GM23338 (cell line): ENCODE data around the gene TBRG4. TPM values are rescaled to one million over a fixed set of nuclear protein-coding genes. Genes with fewer than 3 reads are reported as not detected.

Source experiments
- ATAC-seq: fragments of 200-7000 bp; cut with Tn5 transposase; 3 replicates; pipeline ENCODE4 v1.9.1; 2020
- DNase-seq: peaks from one replicate; pipeline ENCODE4 v3.0.0-alpha.2; 2015; ENCODE audit warnings: low spot score
- H2AFZ ChIP-seq: fragments of 200-600 bp; sonication (generic); 2 replicates; pipeline ENCODE4 v1.8.0; 2016; ENCODE audit warnings: antibody characterized with exemption, mild to moderate bottlenecking, moderate library complexity
- H3F3A ChIP-seq: fragments of 200-600 bp; sonication (generic); replicated peaks from 2 replicates; pipeline ENCODE4 v1.8.0; 2017; ENCODE audit warnings: antibody characterized with exemption, mixed run types, low read depth
- H3K27ac ChIP-seq: fragments of 200-600 bp; sonication (generic); 2 replicates; pipeline ENCODE4 v1.6.1; 2016; ENCODE audit warnings: low read depth
- H3K27me3 ChIP-seq: fragments of 200-600 bp; sonication (generic); 2 replicates; pipeline ENCODE4 v1.8.0; 2016; ENCODE audit warnings: mild to moderate bottlenecking, mixed run types, moderate library complexity; ENCODE audit not compliant: insufficient read depth
- H3K36me3 ChIP-seq: fragments of 200-600 bp; sonication (generic); 2 replicates; pipeline ENCODE4 v1.8.0; 2016; ENCODE audit warnings: mild to moderate bottlenecking; ENCODE audit not compliant: insufficient read depth
- H3K4me1 ChIP-seq: fragments of 200-600 bp; sonication (generic); 2 replicates; pipeline ENCODE4 v1.8.0; 2016; ENCODE audit warnings: mild to moderate bottlenecking, moderate library complexity; ENCODE audit not compliant: insufficient read depth
- H3K4me2 ChIP-seq: fragments of 200-600 bp; sonication (generic); 2 replicates; pipeline ENCODE4 v1.7.1; 2017; ENCODE audit warnings: mixed run types
- H3K4me3 ChIP-seq: fragments of 200-600 bp; sonication (generic); 2 replicates; pipeline ENCODE4 v1.6.1; 2016; ENCODE audit warnings: mixed run types
- H3K79me2 ChIP-seq: fragments of 200-600 bp; sonication (generic); replicated peaks from 2 replicates; pipeline ENCODE4 v1.8.0; 2017; ENCODE audit warnings: mild to moderate bottlenecking; ENCODE audit not compliant: insufficient read depth
- H3K9me2 ChIP-seq: fragments of 200-600 bp; sonication (generic); 2 replicates; pipeline ENCODE4 v1.8.0; 2017; ENCODE audit not compliant: insufficient read depth
- H4K20me1 ChIP-seq: fragments of 200-600 bp; sonication (generic); replicated peaks from 2 replicates; pipeline ENCODE4 v1.8.0; 2017; ENCODE audit warnings: mild to moderate bottlenecking; ENCODE audit not compliant: insufficient read depth
- H3K27ac Mint-ChIP-seq: 2 replicates; pipeline ENCODE4 v1.8.0; 2020; ENCODE audit warnings: inconsistent platforms, mild to moderate bottlenecking, moderate library complexity, mixed read lengths
- H3K27me3 Mint-ChIP-seq: 3 replicates; pipeline ENCODE4 v1.8.0; 2022; ENCODE audit warnings: low read depth, mild to moderate bottlenecking, moderate library complexity, mixed read lengths, inconsistent platforms; ENCODE audit not compliant: insufficient read depth, poor library complexity
- H3K36me3 Mint-ChIP-seq: 3 replicates; pipeline ENCODE4 v1.8.0; 2021; ENCODE audit warnings: low read depth, mild to moderate bottlenecking, inconsistent platforms, moderate library complexity, mixed read lengths
- H3K4me1 Mint-ChIP-seq: 3 replicates; pipeline ENCODE4 v1.8.0; 2020; ENCODE audit warnings: mild to moderate bottlenecking, inconsistent platforms, mixed read lengths
- H3K4me3 Mint-ChIP-seq: 3 replicates; pipeline ENCODE4 v1.8.0; 2021; ENCODE audit warnings: moderate library complexity, mild to moderate bottlenecking, inconsistent platforms, mixed read lengths
- H3K9me3 Mint-ChIP-seq: 3 replicates; pipeline ENCODE4 v1.8.0; 2020; ENCODE audit warnings: moderate library complexity, mild to moderate bottlenecking, inconsistent platforms, mixed read lengths
- CREB1 ChIP-seq: fragments of 250-450 bp; sonication (Bioruptor Pico); IDR thresholded peaks from 2 replicates; pipeline ENCODE4 v1.5.0; 2020; ENCODE audit warnings: low read depth, mild to moderate bottlenecking, moderate library complexity
- EZH2 ChIP-seq: fragments of 200-600 bp; sonication (generic); IDR thresholded peaks from one replicate; pipeline ENCODE4 v1.8.0; 2017; ENCODE audit warnings: antibody characterized with exemption, mild to moderate bottlenecking, low read depth; ENCODE audit not compliant: unreplicated experiment
- EZH2phosphoT487 ChIP-seq: fragments of 200-600 bp; sonication (generic); IDR thresholded peaks from one replicate; pipeline ENCODE4 v1.8.1; 2018; ENCODE audit warnings: antibody characterized with exemption; ENCODE audit not compliant: unreplicated experiment
- JUNB ChIP-seq: IDR thresholded peaks from one replicate; pipeline ENCODE4 v1.6.1; 2016; ENCODE audit warnings: antibody characterized with exemption; ENCODE audit not compliant: unreplicated experiment
- NANOG ChIP-seq: IDR thresholded peaks from 2 replicates; pipeline ENCODE4 v1.6.1; 2016; ENCODE audit warnings: antibody characterized with exemption, borderline replicate concordance
- POLR2AphosphoS5 ChIP-seq: IDR thresholded peaks from 2 replicates; pipeline ENCODE4 v1.6.1; 2016; ENCODE audit warnings: antibody characterized with exemption, low read depth
- REST ChIP-seq: IDR thresholded peaks from one replicate; pipeline ENCODE4 v1.6.1; 2018; ENCODE audit warnings: antibody characterized with exemption; ENCODE audit not compliant: unreplicated experiment
- STAT1 ChIP-seq: IDR thresholded peaks from one replicate; pipeline ENCODE4 v1.6.1; 2016; ENCODE audit warnings: antibody characterized with exemption; ENCODE audit not compliant: unreplicated experiment
- ZNF114 ChIP-seq: fragments of 250-450 bp; sonication (Bioruptor Pico); IDR thresholded peaks from 2 replicates; pipeline ENCODE4 v1.5.0; 2020; ENCODE audit warnings: mild to moderate bottlenecking, moderate library complexity
- polyA plus RNA-seq: library from polyadenylated mRNA; unstranded; fragments of >200 nt; fragmentation: Nextera tagmentation; extraction: Ambion mirVana; gene quantifications from 2 replicates; pipeline ENCODE4 v1.2.1, GENCODE V29; 2016
- total RNA-seq: library from RNA; depleted of rRNA; stranded (reverse); fragments of >200 nt; shearing (Covaris generic); gene quantifications from 2 replicates; pipeline ENCODE4 v1.2.3, GENCODE V29; 2014
- TF ChIP-seq, protein P1 (sequence below), 2 experiments: fragments of 200-600 bp in 1 of 2; sonication (generic) in 1 of 2; conservative IDR thresholded peaks; 2 replicates each; pipeline versions ENCODE4 v1.5.1 to v1.6.1; 2016 to 2017; ENCODE audit warnings: antibody characterized with exemption in 2 of 2, low read depth in 2 of 2, mild to moderate bottlenecking in 2 of 2, moderate library complexity in 1 of 2

The TBRG4 gene
- total and polyA plus RNA-seq, 2 experiments from 2014 or later = 72.5 to 162 TPM

DNA sequence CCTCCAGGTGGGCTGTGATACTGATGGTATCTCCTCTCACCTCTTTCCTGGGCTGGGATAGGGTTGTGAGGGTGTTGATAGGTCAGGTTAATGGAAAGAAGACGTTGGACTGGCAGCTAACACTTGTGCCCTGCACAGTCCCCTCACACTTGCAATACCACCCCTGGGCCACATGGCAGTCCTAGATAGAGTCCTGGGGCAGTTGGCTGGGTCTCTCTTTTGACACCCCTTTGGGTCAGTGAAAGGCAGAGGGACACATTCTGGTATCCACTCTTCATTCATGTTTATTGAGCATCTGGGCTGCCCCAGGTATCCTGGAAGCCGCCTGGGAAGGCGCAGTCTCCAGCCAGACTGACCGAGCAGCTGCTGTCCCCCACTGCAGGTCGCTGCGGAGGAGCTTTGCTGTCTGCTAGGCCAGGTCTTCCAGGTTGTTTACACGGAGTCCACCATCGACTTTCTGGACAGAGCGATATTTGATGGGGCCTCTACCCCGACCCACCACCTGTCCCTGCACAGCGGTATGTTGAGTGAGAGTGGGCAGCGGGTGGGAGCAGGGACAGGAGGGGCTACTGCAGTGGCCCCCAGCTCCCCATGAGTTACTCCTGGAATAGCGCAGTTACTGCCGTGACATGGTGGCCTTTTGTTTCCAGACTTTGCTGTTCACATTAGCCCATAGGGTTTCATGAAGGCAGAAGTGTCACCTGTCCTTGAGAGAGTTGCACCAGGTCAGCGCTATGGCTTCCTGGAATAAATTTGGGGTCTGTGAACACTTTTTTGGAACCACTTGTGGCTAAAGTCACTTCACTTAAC, 41.8 kb downstream of the TBRG4 start:
- ATAC-seq (peak; percentile 41), DNase-seq (no peak)
- Mint-ChIP-seq H3K36me3 (peaks cover 16% of the 10 kb centered on the region), H3K27me3 (peaks cover 7% of the 10 kb centered on the region), H3K27ac (no peak overlapping the region), H3K9me3 (no peaks in the 10 kb centered on the region), H3K4me3 (no peak overlapping the region), H3K4me1 (peaks cover 10% of the 10 kb centered on the region; the same call in 2 of the 3 replicates)
- Histone ChIP-seq H3F3A (no peaks in the 10 kb centered on the region), H3K4me2 (no peak overlapping the region), H3K79me2 (no peaks in the 10 kb centered on the region), H3K4me1 (no peaks in the 10 kb centered on the region), H4K20me1 (no peaks in the 10 kb centered on the region; the same call in 1 of the 2 replicates), H3K36me3 (no peaks in the 10 kb centered on the region), H3K27me3 (no peaks in the 10 kb centered on the region), H3K27ac (no peak overlapping the region), H3K9me2 (no peaks in the 10 kb centered on the region), H2AFZ (no peak overlapping the region), H3K4me3 (no peak overlapping the region)
- no peak for TF ChIP-seq ZNF114 (CRISPR knock-in tag)
- TF ChIP-seq, protein P1, sequence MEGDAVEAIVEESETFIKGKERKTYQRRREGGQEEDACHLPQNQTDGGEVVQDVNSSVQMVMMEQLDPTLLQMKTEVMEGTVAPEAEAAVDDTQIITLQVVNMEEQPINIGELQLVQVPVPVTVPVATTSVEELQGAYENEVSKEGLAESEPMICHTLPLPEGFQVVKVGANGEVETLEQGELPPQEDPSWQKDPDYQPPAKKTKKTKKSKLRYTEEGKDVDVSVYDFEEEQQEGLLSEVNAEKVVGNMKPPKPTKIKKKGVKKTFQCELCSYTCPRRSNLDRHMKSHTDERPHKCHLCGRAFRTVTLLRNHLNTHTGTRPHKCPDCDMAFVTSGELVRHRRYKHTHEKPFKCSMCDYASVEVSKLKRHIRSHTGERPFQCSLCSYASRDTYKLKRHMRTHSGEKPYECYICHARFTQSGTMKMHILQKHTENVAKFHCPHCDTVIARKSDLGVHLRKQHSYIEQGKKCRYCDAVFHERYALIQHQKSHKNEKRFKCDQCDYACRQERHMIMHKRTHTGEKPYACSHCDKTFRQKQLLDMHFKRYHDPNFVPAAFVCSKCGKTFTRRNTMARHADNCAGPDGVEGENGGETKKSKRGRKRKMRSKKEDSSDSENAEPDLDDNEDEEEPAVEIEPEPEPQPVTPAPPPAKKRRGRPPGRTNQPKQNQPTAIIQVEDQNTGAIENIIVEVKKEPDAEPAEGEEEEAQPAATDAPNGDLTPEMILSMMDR (conservative IDR thresholded peaks at IDR 0.05; ENCODE audit: low read depth in 2 of 2) = no peak
- no peak for TF ChIP-seq NANOG
- TF ChIP-seq EZH2phosphoT487 = no peak
- TF ChIP-seq STAT1 = no peak
- no peak for TF ChIP-seq REST
- TF ChIP-seq POLR2AphosphoS5 = no peak
- no peak for TF ChIP-seq EZH2
- TF ChIP-seq CREB1 = no peak
- TF ChIP-seq JUNB = no peak
